DND-41 (cell line): ENCODE data around the gene SH3TC2.

ENCODE experiments used
- ATAC-seq: fragments of 200-7000 bp; cut with Tn5 transposase; 3 replicates; pipeline ENCODE4 v1.9.1; 2021; ENCODE audit warnings: low read depth; ENCODE audit not compliant: insufficient read depth
- DNase-seq: peaks from one replicate; pipeline ENCODE4 v3.0.0-alpha.2; 2020
- H2AFZ ChIP-seq: 2 replicates; pipeline ENCODE4 v1.6.0; 2012; ENCODE audit warnings: low read depth, low read length
- H3K27ac ChIP-seq: 2 replicates; pipeline ENCODE4 v1.5.1; 2012; ENCODE audit warnings: low read length, inconsistent platforms
- H3K27me3 ChIP-seq: fragments of 200-600 bp; sonication (generic); 2 replicates; pipeline ENCODE4 v1.6.0; 2012; ENCODE audit warnings: low read length, mild to moderate bottlenecking, inconsistent platforms; ENCODE audit not compliant: insufficient read depth, poor library complexity
- H3K36me3 ChIP-seq: 2 replicates; pipeline ENCODE4 v1.5.1; 2012; ENCODE audit warnings: low read length, inconsistent platforms; ENCODE audit not compliant: insufficient read depth
- H3K4me1 ChIP-seq: 2 replicates; pipeline ENCODE4 v1.5.1; 2012; ENCODE audit warnings: mild to moderate bottlenecking, low read length; ENCODE audit not compliant: insufficient read depth
- H3K4me2 ChIP-seq: 2 replicates; pipeline ENCODE4 v1.6.0; 2012; ENCODE audit warnings: mild to moderate bottlenecking, moderate library complexity, low read length, inconsistent platforms; ENCODE audit not compliant: insufficient read depth
- H3K4me3 ChIP-seq, 2 experiments: fragments of 200-600 bp in 1 of 2; shearing (Covaris generic) in 1 of 2; 2 replicates each; pipeline ENCODE4 v1.5.1; 2012 to 2016; ENCODE audit warnings: inconsistent platforms in 2 of 2, low read length in 2 of 2, mild to moderate bottlenecking in 2 of 2, low read depth in 1 of 2, moderate library complexity in 1 of 2
- H3K79me2 ChIP-seq: 2 replicates; pipeline ENCODE4 v1.6.0; 2012; ENCODE audit warnings: low read length, inconsistent platforms; ENCODE audit not compliant: insufficient read depth
- H3K9ac ChIP-seq: 2 replicates; pipeline ENCODE4 v1.6.0; 2012; ENCODE audit warnings: low read depth, mild to moderate bottlenecking, inconsistent platforms, low read length, moderate library complexity
- H3K9me3 ChIP-seq: 2 replicates; pipeline ENCODE4 v1.5.1; 2012; ENCODE audit warnings: low read length, moderate library complexity, mild to moderate bottlenecking, inconsistent platforms; ENCODE audit not compliant: insufficient read depth, severe bottlenecking
- H4K20me1 ChIP-seq: 2 replicates; pipeline ENCODE4 v1.6.0; 2012; ENCODE audit warnings: low read length; ENCODE audit not compliant: insufficient read depth
- EZH2 ChIP-seq: IDR thresholded peaks from 3 replicates; pipeline ENCODE4 v1.6.1; 2012; ENCODE audit warnings: borderline replicate concordance, low read depth, mild to moderate bottlenecking, moderate library complexity, low read length, inconsistent platforms; ENCODE audit not compliant: severe bottlenecking
- TF ChIP-seq, protein P1 (sequence below): IDR thresholded peaks from 2 replicates; pipeline ENCODE4 v1.5.1; 2012; ENCODE audit warnings: borderline replicate concordance, low read length, moderate library complexity, mild to moderate bottlenecking; ENCODE audit not compliant: poor library complexity, severe bottlenecking; ENCODE audit errors: extremely low read depth

The SH3TC2 gene

DNA sequence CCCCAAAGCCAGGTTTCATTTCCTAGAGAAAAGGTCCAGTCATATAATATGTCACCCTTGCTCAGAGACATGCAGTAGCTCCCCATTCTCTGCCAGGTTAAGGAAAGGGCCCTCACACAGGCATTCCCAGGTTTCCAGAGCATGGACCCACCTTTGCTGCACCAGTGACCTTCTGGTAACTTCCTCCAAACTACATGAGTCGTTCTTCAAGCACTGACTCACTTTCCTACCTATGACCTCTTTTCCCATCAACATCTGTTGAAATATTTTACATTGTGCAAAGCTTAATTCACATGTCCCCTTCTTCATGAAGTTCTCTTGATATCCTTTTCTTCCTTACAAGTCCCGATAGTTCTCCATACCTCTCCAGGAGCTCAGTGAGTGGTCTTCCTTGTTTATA, 25.9 kb downstream of the SH3TC2 start:
- TF ChIP-seq, protein P1, sequence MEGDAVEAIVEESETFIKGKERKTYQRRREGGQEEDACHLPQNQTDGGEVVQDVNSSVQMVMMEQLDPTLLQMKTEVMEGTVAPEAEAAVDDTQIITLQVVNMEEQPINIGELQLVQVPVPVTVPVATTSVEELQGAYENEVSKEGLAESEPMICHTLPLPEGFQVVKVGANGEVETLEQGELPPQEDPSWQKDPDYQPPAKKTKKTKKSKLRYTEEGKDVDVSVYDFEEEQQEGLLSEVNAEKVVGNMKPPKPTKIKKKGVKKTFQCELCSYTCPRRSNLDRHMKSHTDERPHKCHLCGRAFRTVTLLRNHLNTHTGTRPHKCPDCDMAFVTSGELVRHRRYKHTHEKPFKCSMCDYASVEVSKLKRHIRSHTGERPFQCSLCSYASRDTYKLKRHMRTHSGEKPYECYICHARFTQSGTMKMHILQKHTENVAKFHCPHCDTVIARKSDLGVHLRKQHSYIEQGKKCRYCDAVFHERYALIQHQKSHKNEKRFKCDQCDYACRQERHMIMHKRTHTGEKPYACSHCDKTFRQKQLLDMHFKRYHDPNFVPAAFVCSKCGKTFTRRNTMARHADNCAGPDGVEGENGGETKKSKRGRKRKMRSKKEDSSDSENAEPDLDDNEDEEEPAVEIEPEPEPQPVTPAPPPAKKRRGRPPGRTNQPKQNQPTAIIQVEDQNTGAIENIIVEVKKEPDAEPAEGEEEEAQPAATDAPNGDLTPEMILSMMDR, result no peak
- no peak for TF ChIP-seq EZH2
- H3K27me3 ChIP-seq, result peaks cover 12% of the 10 kb centered on the region
- H2AFZ ChIP-seq, result no peak overlapping the region
- no peak overlapping the region for H3K4me3 ChIP-seq
- H3K4me1 ChIP-seq, result no peaks in the 10 kb centered on the region
- no peak for ATAC-seq
- no peaks in the 10 kb centered on the region for H4K20me1 ChIP-seq
- no peaks in the 10 kb centered on the region for H3K9me3 ChIP-seq
- H3K9ac ChIP-seq, result no peak overlapping the region
- H3K36me3 ChIP-seq, result no peaks in the 10 kb centered on the region
- H3K79me2 ChIP-seq, result no peaks in the 10 kb centered on the region
- no peak overlapping the region for H3K4me2 ChIP-seq
- DNase-seq, result no peak
- H3K27ac ChIP-seq, result no peak overlapping the region

DNA sequence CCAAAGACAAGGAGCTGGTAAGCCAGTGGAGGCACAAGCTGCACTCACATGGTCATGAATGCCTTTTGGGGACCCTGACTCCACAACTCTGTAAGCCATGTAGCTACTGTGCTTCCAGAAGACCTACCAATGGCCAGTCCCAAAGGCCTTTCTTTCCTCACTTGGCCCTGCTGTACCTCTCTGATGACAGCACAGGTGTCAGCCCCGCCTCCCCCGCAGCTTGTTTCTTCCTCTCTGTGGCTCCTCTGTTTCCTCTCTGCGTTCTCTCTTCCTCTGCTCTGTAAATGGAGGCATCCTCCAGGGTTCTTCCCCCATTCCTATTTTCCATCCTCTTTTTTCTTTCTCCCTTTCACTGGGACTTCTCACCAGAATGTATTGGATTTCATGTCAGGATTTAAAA, 26.7 kb downstream of the SH3TC2 start:
- no peak overlapping the region for H3K4me2 ChIP-seq
- H3K36me3 ChIP-seq, result no peaks in the 10 kb centered on the region
- TF ChIP-seq EZH2, result no peak
- TF ChIP-seq, protein P1, result no peak

DNA sequence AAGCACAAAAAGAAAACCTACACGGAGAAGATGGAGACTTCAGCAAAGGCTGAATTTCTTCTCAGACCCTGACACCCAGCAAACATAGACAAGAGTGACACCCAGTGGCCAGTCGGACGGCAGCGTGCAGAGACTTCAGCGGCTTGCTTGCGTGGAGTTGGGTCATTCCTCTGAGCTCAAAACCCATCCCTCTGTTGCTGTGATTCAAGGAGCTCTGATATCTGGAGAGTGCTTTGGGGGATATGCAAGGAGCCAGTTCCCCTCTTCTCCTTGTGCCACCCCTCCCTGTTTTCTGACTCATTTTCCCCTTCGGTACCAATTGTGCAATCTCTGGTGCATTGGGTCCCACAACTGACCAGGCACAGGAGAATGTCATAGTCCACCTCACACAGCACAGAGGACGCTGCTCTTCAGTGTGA, 27.5 kb downstream of the SH3TC2 start:
- Histone ChIP-seq H3K27me3 (peaks cover 11% of the 10 kb centered on the region), H2AFZ (no peak overlapping the region), H3K4me2 (no peak overlapping the region), H3K4me1 (no peaks in the 10 kb centered on the region), H3K4me3 (no peak overlapping the region), H3K27ac (no peak overlapping the region), H3K9me3 (no peaks in the 10 kb centered on the region), H3K9ac (no peak overlapping the region), H4K20me1 (no peaks in the 10 kb centered on the region), H3K36me3 (no peaks in the 10 kb centered on the region), H3K79me2 (no peaks in the 10 kb centered on the region)
- peak; percentile 56 for DNase-seq
- TF ChIP-seq EZH2, result no peak
- TF ChIP-seq, protein P1, result peak; percentile 86
- ATAC-seq, result peak; percentile 83

More for the DNA sequence above, 26.7 kb downstream of the SH3TC2 start:
- H3K4me1 ChIP-seq, result no peaks in the 10 kb centered on the region
- H3K9ac ChIP-seq, result no peak overlapping the region
- no peak overlapping the region for H3K4me3 ChIP-seq
- no peak overlapping the region for H3K27ac ChIP-seq
- H4K20me1 ChIP-seq, result no peaks in the 10 kb centered on the region
- H3K79me2 ChIP-seq, result no peaks in the 10 kb centered on the region
- H3K27me3 ChIP-seq, result peaks cover 12% of the 10 kb centered on the region
- H3K9me3 ChIP-seq, result no peaks in the 10 kb centered on the region
- no peak overlapping the region for H2AFZ ChIP-seq
- DNase-seq, result no peak
- ATAC-seq, result no peak
